Liver (tissue), 9 donors: Measurements from ENCODE around the gene KRT9. TPM values are rescaled to one million over a fixed set of nuclear protein-coding genes. Genes with fewer than 3 reads are reported as not detected.
"Not testable (repeated sequence)": the region's sequence is repeated elsewhere in the genome, so short reads cannot be mapped to it uniquely, and the experiment has no call there.

Source experiments
- DNase-seq: peaks from one replicate; pipeline ENCODE4 v3.0.0-alpha.2; 2017; ENCODE audit warnings: low spot score
- H3K27ac ChIP-seq, 2 donors: one replicate each; pipeline ENCODE4 v1.7.0; 2013; ENCODE audit warnings: inconsistent platforms in 2 of 2, low read length in 2 of 2, control low read depth in 1 of 2, low read depth in 1 of 2, mild to moderate bottlenecking in 1 of 2
- H3K27me3 ChIP-seq, 4 donors: one replicate each; pipeline versions ENCODE4 v1.6.1 to v1.7.0; 2013; ENCODE audit warnings: low read length in 3 of 4, inconsistent platforms in 1 of 4, mild to moderate bottlenecking in 1 of 4, moderate library complexity in 1 of 4; ENCODE audit not compliant: control insufficient read depth in 4 of 4, insufficient read depth in 4 of 4
- H3K36me3 ChIP-seq, 4 donors: one replicate each; pipeline versions ENCODE4 v1.6.1 to v1.7.0; 2013; ENCODE audit warnings: low read length in 3 of 4, mild to moderate bottlenecking in 3 of 4, low read depth in 1 of 4, moderate library complexity in 1 of 4; ENCODE audit not compliant: control insufficient read depth in 4 of 4, insufficient read depth in 3 of 4
- H3K4me1 ChIP-seq, 4 donors: one replicate each; pipeline versions ENCODE4 v1.6.1 to v1.7.0; 2013; ENCODE audit warnings: low read length in 3 of 4, mild to moderate bottlenecking in 3 of 4, moderate library complexity in 1 of 4; ENCODE audit not compliant: control insufficient read depth in 4 of 4, insufficient read depth in 4 of 4
- H3K4me3 ChIP-seq, 3 donors: one replicate each; pipeline versions ENCODE4 v1.6.1 to v1.7.0; 2013; ENCODE audit warnings: low read length in 3 of 3, control low read depth in 1 of 3, low read depth in 1 of 3, mild to moderate bottlenecking in 1 of 3
- H3K9ac ChIP-seq, 2 donors: one replicate each; pipeline ENCODE4 v1.7.0; 2013; ENCODE audit warnings: low read length in 2 of 2, mild to moderate bottlenecking in 2 of 2, moderate library complexity in 2 of 2, control low read depth in 1 of 2, low read depth in 1 of 2
- H3K9me3 ChIP-seq, 4 donors: one replicate each; pipeline versions ENCODE4 v1.6.1 to v1.7.0; 2013; ENCODE audit warnings: low read length in 3 of 4; ENCODE audit not compliant: control insufficient read depth in 4 of 4
- EGR1 ChIP-seq, 2 donors: IDR thresholded peaks; 2 replicates each; pipeline ENCODE4 v1.6.1; 2016 to 2018; ENCODE audit warnings: antibody characterized with exemption in 2 of 2, low read depth in 2 of 2
- FOXA1 ChIP-seq: IDR thresholded peaks from 2 replicates; pipeline ENCODE4 v1.6.1; 2016; ENCODE audit warnings: antibody characterized with exemption
- FOXA2 ChIP-seq: IDR thresholded peaks from 2 replicates; pipeline ENCODE4 v1.6.1; 2016; ENCODE audit warnings: antibody characterized with exemption
- GABPA ChIP-seq, 2 donors: IDR thresholded peaks in 1 of 2; conservative IDR thresholded peaks in 1 of 2; 2 replicates each; pipeline ENCODE4 v1.6.1; 2016; ENCODE audit warnings: antibody characterized with exemption in 2 of 2, mild to moderate bottlenecking in 1 of 2, moderate library complexity in 1 of 2
- HNF4A ChIP-seq, 2 donors: conservative IDR thresholded peaks; 2 replicates each; pipeline ENCODE4 v1.6.1; 2016; ENCODE audit warnings: antibody characterized with exemption in 2 of 2, mild to moderate bottlenecking in 2 of 2
- HNF4G ChIP-seq: IDR thresholded peaks from 2 replicates; pipeline ENCODE4 v1.6.1; 2016; ENCODE audit warnings: antibody characterized with exemption
- RAD21 ChIP-seq, 2 donors: IDR thresholded peaks; 2 replicates each; pipeline ENCODE4 v1.6.1; 2016; ENCODE audit warnings: antibody characterized with exemption in 2 of 2, mild to moderate bottlenecking in 2 of 2
- RXRA ChIP-seq, 2 donors: IDR thresholded peaks; 2 replicates each; pipeline ENCODE4 v1.6.1; 2017 to 2018; ENCODE audit warnings: antibody characterized with exemption in 2 of 2, mild to moderate bottlenecking in 1 of 2
- YY1 ChIP-seq: IDR thresholded peaks from 2 replicates; pipeline ENCODE4 v1.6.1; 2016; ENCODE audit warnings: antibody characterized with exemption, mild to moderate bottlenecking
- WGBS: extraction: QIAGEN DNeasy Blood & Tissue Kit; methylation state at CpG from one replicate; pipeline ENCODE4 v1.1.7; 2013; 5-methylcytosine and 5-hydroxymethylcytosine counted together
- polyA plus RNA-seq, 2 donors: library from polyadenylated mRNA; stranded (reverse) in 1 of 2; unstranded in 1 of 2; fragments of 200-250 nt in 1 of 2; fragments of >200 nt in 1 of 2; fragmentation: Nextera tagmentation in 1 of 2; extraction: Ambion mirVana in 1 of 2; gene quantifications; one replicate each; pipeline versions ENCODE4 v1.2.1 to v1.2.3, GENCODE V29; 2013 to 2015
- total RNA-seq, 2 donors: library from RNA; depleted of rRNA; stranded (reverse); fragments of >200 nt; gene quantifications; one replicate each; pipeline ENCODE4 v1.2.3, GENCODE V29; 2014
- TF ChIP-seq, protein P1 (sequence below): IDR thresholded peaks from 2 replicates; pipeline ENCODE4 v1.6.1; 2016; ENCODE audit warnings: antibody characterized with exemption
- TF ChIP-seq, protein P2 (sequence below): IDR thresholded peaks from 2 replicates; pipeline ENCODE4 v1.6.1; 2016; ENCODE audit warnings: antibody characterized with exemption
- TF ChIP-seq, protein P3 (sequence below): IDR thresholded peaks from 2 replicates; pipeline ENCODE4 v1.6.1; 2016; ENCODE audit warnings: antibody characterized with exemption, mild to moderate bottlenecking
- donor health status: healthy.
- donor health status: healthy.
- donor health status: healthy.
- donor health status: healthy.
- donor health status: healthy.

KRT9 gene
- total and polyA plus RNA-seq, 4 donors, result not detected

DNA sequence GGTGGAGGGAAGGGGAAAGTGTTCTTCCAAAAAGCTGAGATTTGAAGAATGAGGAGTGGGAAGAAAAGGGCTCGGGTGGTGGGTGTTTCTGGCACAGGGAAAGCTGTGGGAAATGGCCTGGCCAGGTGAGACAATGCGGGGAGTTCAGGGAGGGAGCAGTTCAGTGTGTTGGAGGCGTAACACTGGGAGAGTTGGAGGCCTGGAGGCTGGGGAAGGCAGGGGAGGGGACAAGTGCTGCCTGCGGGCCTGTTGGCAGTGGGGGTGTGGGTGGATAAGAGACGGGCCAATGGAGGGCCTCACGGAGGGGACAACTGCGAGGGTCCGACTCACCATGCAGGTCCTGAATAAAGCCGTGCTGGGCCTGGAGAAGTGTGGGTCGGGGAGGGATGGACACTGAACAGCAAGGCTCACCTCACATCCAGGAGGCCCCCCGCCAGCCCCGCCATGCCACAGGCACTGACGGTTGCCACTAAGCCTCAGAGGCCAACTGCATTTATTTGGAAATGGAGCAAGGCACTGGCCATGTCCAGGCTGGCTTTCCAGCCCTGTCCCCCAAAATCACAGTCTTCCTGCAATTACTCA, 25.9 kb downstream of the KRT9 start:
- Histone ChIP-seq H3K4me3 (no peak overlapping the region), H3K36me3 (no peaks in the 10 kb centered on the region), H3K9me3 (peaks cover 0 to 3% (median under 1%) of the 10 kb centered on the region in 4 donors), H3K27ac (no peak overlapping the region), H3K27me3 (peaks cover 0 to 5% (median 0%) of the 10 kb centered on the region in 4 donors), H3K4me1 (peaks cover 3 to 8% (median 6%) of the 10 kb centered on the region in 4 donors), H3K9ac (no peak overlapping the region)
- DNase-seq, result no peak
- 86% methylated on average over 13 of the region's 13 CpGs for WGBS
- no peak for TF ChIP-seq HNF4A (conservative IDR thresholded peaks at IDR 0.05)
- no peak for TF ChIP-seq EGR1 (IDR thresholded peaks at IDR 0.05; ENCODE audit: low read depth in 2 of 2)
- TF ChIP-seq, protein P1, sequence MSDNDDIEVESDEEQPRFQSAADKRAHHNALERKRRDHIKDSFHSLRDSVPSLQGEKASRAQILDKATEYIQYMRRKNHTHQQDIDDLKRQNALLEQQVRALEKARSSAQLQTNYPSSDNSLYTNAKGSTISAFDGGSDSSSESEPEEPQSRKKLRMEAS, result no peak
- TF ChIP-seq HNF4G, result no peak
- no peak for TF ChIP-seq RXRA (IDR thresholded peaks at IDR 0.05)
- no peak for TF ChIP-seq GABPA (IDR thresholded peaks at IDR 0.05 in 1 of 2, conservative IDR thresholded peaks at IDR 0.05 in 1 of 2)
- no peak for TF ChIP-seq FOXA1

DNA sequence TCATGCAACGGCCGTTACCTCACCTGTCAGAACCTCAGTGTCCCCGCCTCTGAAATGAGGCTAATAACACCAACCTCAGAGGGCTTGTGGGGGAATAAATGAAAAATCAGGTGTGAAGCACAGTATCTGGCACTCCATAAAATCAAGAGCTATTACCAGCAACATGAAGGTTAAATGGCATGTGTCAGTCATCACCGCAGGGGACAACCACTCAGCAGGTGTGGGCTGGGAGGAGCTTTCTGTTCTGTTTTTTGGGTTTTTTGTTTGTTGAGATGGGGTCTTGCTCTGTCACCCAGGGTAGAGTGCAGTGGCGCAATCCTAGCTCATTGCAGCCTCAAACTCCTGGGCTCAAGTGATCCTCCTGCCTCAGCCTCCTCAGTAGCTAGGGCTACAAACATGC, 26.9 kb downstream of the KRT9 start:
- TF ChIP-seq GABPA (IDR thresholded peaks at IDR 0.05 in 1 of 2, conservative IDR thresholded peaks at IDR 0.05 in 1 of 2) (no peak), HNF4G (no peak), YY1 (no peak), FOXA2 (no peak)
- TF ChIP-seq, protein P2, sequence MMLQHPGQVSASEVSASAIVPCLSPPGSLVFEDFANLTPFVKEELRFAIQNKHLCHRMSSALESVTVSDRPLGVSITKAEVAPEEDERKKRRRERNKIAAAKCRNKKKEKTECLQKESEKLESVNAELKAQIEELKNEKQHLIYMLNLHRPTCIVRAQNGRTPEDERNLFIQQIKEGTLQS, result no peak
- TF ChIP-seq, protein P3, sequence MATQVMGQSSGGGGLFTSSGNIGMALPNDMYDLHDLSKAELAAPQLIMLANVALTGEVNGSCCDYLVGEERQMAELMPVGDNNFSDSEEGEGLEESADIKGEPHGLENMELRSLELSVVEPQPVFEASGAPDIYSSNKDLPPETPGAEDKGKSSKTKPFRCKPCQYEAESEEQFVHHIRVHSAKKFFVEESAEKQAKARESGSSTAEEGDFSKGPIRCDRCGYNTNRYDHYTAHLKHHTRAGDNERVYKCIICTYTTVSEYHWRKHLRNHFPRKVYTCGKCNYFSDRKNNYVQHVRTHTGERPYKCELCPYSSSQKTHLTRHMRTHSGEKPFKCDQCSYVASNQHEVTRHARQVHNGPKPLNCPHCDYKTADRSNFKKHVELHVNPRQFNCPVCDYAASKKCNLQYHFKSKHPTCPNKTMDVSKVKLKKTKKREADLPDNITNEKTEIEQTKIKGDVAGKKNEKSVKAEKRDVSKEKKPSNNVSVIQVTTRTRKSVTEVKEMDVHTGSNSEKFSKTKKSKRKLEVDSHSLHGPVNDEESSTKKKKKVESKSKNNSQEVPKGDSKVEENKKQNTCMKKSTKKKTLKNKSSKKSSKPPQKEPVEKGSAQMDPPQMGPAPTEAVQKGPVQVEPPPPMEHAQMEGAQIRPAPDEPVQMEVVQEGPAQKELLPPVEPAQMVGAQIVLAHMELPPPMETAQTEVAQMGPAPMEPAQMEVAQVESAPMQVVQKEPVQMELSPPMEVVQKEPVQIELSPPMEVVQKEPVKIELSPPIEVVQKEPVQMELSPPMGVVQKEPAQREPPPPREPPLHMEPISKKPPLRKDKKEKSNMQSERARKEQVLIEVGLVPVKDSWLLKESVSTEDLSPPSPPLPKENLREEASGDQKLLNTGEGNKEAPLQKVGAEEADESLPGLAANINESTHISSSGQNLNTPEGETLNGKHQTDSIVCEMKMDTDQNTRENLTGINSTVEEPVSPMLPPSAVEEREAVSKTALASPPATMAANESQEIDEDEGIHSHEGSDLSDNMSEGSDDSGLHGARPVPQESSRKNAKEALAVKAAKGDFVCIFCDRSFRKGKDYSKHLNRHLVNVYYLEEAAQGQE, result no peak
- no peaks in the 10 kb centered on the region for H3K36me3 ChIP-seq
- peaks cover 0 to 3% (median under 1%) of the 10 kb centered on the region in 4 donors for H3K9me3 ChIP-seq
- H3K27me3 ChIP-seq, result peaks cover 0 to 5% (median under 1%) of the 10 kb centered on the region in 4 donors
- H3K4me3 ChIP-seq, result no peak overlapping the region
- H3K27ac ChIP-seq, result no peak overlapping the region
- no peak overlapping the region for H3K9ac ChIP-seq
- peaks cover 3 to 8% (median 6%) of the 10 kb centered on the region in 4 donors for H3K4me1 ChIP-seq
- DNase-seq, result no peak
- 89% methylated on average over 5 of the region's 5 CpGs for WGBS

DNA sequence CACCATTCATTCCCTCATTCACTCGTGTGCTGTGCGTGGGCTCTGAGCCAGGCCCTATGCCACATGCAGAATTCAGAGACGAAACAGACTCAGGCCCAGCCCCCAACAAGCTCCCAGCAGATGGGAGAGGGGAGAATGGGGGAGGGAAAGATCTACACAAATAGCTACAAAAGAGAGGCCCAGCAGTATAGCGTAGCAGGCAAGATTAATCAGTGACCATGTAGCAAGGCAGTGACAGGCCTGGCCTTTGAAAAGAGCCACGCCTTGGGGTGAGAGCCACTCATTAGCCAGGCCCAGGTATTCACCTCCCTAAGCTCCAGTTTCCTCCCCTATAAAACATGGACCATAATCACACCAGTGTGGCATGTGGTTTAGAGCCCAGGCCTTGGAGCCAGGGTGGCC, 27.4 kb downstream of the KRT9 start:
- no peak overlapping the region for H3K4me3 ChIP-seq
- H3K27ac ChIP-seq, result no peak overlapping the region
- peaks cover 0 to 5% (median 1%) of the 10 kb centered on the region in 4 donors for H3K27me3 ChIP-seq
- peaks cover 0 to 3% (median under 1%) of the 10 kb centered on the region in 4 donors for H3K9me3 ChIP-seq
- no peaks in the 10 kb centered on the region for H3K36me3 ChIP-seq
- no peak for DNase-seq
- H3K4me1 ChIP-seq, result peaks cover 3 to 8% (median 6%) of the 10 kb centered on the region in 4 donors
- H3K9ac ChIP-seq, result no peak overlapping the region
- TF ChIP-seq, protein P3, result no peak
- no peak for TF ChIP-seq FOXA1
- TF ChIP-seq YY1, result no peak
- no peak for TF ChIP-seq HNF4G
- TF ChIP-seq RAD21 (IDR thresholded peaks at IDR 0.05), result no peak
- no peak for TF ChIP-seq GABPA (IDR thresholded peaks at IDR 0.05 in 1 of 2, conservative IDR thresholded peaks at IDR 0.05 in 1 of 2)
- no peak for TF ChIP-seq HNF4A (conservative IDR thresholded peaks at IDR 0.05)
- TF ChIP-seq FOXA2, result no peak
- TF ChIP-seq, protein P2, result no peak
- WGBS, result 70% methylated on average over 5 of the region's 5 CpGs

DNA sequence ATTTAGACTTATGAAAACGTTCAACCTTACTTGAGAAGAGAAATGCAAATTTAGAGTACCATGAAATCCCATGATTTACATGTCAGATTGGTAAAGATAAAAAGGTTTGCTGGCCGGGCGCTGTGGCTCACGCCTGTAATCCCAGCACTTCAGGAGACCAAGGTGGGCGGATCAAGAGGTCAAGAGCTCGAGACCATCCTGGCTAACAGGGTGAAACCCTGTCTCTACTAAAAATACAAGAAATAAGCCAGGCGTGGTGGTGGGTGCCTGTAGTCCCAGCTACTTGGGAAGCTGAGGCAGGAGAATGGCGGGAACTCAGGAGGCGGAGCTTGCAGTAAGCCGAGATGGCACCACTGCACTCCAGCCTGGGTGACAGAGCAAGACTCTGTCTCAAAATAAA, 29.1 kb downstream of the KRT9 start:
- not testable (repeated sequence) for H3K9me3 ChIP-seq, H3K27me3 ChIP-seq, H3K36me3 ChIP-seq, DNase-seq, H3K4me3 ChIP-seq, H3K27ac ChIP-seq, H3K4me1 ChIP-seq, H3K9ac ChIP-seq
- WGBS, result 83% methylated on average over 10 of the region's 10 CpGs
